Lung (tissue), 12 donors: ENCODE results near the gene NECAB3. TPM values are rescaled to one million over a fixed set of nuclear protein-coding genes. Genes with fewer than 3 reads are reported as not detected.

ENCODE experiments used
- ATAC-seq: fragments of 200-7000 bp; cut with Tn5 transposase; one replicate; pipeline ENCODE4 v1.9.1; 2020; ENCODE audit warnings: moderate number of reproducible peaks; ENCODE audit not compliant: insufficient read depth, low FRiP score
- DNase-seq, 3 donors: peaks; one replicate each; pipeline ENCODE4 v3.0.0-alpha.2; 2013 to 2017
- H3K27ac ChIP-seq, 2 donors: one replicate each; pipeline ENCODE4 v1.5.1; 2013; ENCODE audit warnings: mild to moderate bottlenecking in 2 of 2, moderate library complexity in 2 of 2, control low read depth in 1 of 2, inconsistent platforms in 1 of 2, low read depth in 1 of 2, low read length in 1 of 2
- H3K27me3 ChIP-seq, 3 donors: one replicate each; pipeline ENCODE4 v1.5.1; 2013; ENCODE audit warnings: low read length in 2 of 3; ENCODE audit not compliant: control insufficient read depth in 3 of 3, insufficient read depth in 3 of 3
- H3K36me3 ChIP-seq, 4 donors: one replicate each; pipeline ENCODE4 v1.5.1; 2013; ENCODE audit warnings: low read length in 4 of 4, mild to moderate bottlenecking in 1 of 4, moderate library complexity in 1 of 4; ENCODE audit not compliant: control insufficient read depth in 4 of 4, insufficient read depth in 4 of 4
- H3K4me1 ChIP-seq, 5 donors: one replicate each; pipeline ENCODE4 v1.5.1; 2013; ENCODE audit warnings: low read length in 5 of 5, mild to moderate bottlenecking in 2 of 5, moderate library complexity in 1 of 5; ENCODE audit not compliant: control insufficient read depth in 5 of 5, insufficient read depth in 5 of 5
- H3K4me3 ChIP-seq: one replicate; pipeline ENCODE4 v1.5.1; 2013; ENCODE audit warnings: mild to moderate bottlenecking, control low read depth, moderate library complexity
- H3K9ac ChIP-seq, 2 donors: one replicate each; pipeline ENCODE4 v1.5.1; 2013; ENCODE audit warnings: low read length in 2 of 2, control low read depth in 1 of 2; ENCODE audit not compliant: insufficient read depth in 1 of 2
- H3K9me3 ChIP-seq, 4 donors: one replicate each; pipeline ENCODE4 v1.5.1; 2013; ENCODE audit warnings: low read length in 3 of 4, mild to moderate bottlenecking in 1 of 4, moderate library complexity in 1 of 4; ENCODE audit not compliant: control insufficient read depth in 4 of 4, insufficient read depth in 3 of 4
- WGBS, 2 donors: extraction: QIAGEN DNeasy Blood & Tissue Kit; methylation state at CpG; one replicate each; pipeline ENCODE4 v1.1.7; 2013; 5-methylcytosine and 5-hydroxymethylcytosine counted together
- polyA plus RNA-seq, 2 donors: library from polyadenylated mRNA; stranded (reverse); fragments of 200-250 nt; gene quantifications; one replicate each; pipeline ENCODE4 v1.2.1, GENCODE V29; 2013
- total RNA-seq, 2 donors: library from RNA; depleted of rRNA in 1 of 2; stranded (reverse); fragments of >200 nt in 1 of 2; gene quantifications; one replicate each; pipeline ENCODE4 v1.2.1, GENCODE V29; 2014 to 2021
- TF ChIP-seq, protein P1 (sequence below): IDR thresholded peaks from 2 replicates; pipeline ENCODE4 v1.5.1; 2012; ENCODE audit warnings: mild to moderate bottlenecking; ENCODE audit errors: control extremely low read depth, extremely low read depth
- donor health status: control.
- donor health status: control.
- donor health status: Bipolar disorder and iron deficiency.
- donor health status: healthy.
- donor health status: DM: yes; HTN: yes; CAD: no.

NECAB3 gene
- total and polyA plus RNA-seq, 4 donors: 21.2 to 127 (median 72.2) TPM

DNA sequence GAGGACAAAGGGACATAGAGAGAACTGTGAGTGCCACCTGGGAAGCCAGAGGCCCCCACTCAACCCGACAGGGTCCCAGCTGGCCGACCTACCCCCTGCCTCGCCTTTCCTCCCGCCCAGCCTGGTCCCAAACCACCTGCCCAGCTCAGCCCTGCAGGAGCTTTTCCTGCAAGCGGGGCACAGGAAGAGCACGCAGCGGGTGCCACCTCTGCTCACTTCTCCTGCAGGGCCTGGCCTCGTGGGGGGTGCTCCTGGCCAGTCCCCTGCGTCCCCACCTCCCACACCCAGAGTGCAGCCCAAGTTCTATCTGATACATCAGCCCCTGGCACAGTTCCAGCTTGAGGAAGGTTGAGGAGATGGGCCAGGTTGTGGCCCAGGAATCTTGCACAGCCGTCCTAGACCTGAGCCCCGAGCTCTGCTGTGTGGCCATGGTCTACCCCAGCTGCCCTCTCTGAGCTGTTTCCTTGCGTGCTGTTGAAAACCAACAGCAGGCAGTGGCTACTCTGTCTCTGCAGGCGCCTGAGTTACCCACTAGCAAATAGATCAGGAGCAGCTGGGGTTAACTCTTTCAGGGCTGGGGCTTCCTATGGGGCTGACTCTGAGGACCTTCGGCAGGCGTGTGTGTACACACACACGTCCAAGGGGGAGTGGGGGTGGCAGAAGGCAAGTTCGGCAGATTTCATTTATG is 1.7 kb downstream of the NECAB3 start:
- Histone ChIP-seq H3K27ac (no peak overlapping the region), H3K27me3 (no peaks in the 10 kb centered on the region), H3K4me3 (peak overlapping the region; percentile 5), H3K4me1 (peaks cover 0 to 46% (median 18%) of the 10 kb centered on the region in 5 donors), H3K36me3 (peaks cover 0 to 6% (median 4%) of the 10 kb centered on the region in 4 donors), H3K9ac (no peak overlapping the region), H3K9me3 (no peaks in the 10 kb centered on the region)
- DNase-seq: peak; percentile 50 to 60 (median 52)
- TF ChIP-seq, protein P1, sequence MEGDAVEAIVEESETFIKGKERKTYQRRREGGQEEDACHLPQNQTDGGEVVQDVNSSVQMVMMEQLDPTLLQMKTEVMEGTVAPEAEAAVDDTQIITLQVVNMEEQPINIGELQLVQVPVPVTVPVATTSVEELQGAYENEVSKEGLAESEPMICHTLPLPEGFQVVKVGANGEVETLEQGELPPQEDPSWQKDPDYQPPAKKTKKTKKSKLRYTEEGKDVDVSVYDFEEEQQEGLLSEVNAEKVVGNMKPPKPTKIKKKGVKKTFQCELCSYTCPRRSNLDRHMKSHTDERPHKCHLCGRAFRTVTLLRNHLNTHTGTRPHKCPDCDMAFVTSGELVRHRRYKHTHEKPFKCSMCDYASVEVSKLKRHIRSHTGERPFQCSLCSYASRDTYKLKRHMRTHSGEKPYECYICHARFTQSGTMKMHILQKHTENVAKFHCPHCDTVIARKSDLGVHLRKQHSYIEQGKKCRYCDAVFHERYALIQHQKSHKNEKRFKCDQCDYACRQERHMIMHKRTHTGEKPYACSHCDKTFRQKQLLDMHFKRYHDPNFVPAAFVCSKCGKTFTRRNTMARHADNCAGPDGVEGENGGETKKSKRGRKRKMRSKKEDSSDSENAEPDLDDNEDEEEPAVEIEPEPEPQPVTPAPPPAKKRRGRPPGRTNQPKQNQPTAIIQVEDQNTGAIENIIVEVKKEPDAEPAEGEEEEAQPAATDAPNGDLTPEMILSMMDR: no peak
- ATAC-seq: no peak
- WGBS, 2 donors: 61 to 62% methylated on average over 17 of the region's 17 CpGs

DNA sequence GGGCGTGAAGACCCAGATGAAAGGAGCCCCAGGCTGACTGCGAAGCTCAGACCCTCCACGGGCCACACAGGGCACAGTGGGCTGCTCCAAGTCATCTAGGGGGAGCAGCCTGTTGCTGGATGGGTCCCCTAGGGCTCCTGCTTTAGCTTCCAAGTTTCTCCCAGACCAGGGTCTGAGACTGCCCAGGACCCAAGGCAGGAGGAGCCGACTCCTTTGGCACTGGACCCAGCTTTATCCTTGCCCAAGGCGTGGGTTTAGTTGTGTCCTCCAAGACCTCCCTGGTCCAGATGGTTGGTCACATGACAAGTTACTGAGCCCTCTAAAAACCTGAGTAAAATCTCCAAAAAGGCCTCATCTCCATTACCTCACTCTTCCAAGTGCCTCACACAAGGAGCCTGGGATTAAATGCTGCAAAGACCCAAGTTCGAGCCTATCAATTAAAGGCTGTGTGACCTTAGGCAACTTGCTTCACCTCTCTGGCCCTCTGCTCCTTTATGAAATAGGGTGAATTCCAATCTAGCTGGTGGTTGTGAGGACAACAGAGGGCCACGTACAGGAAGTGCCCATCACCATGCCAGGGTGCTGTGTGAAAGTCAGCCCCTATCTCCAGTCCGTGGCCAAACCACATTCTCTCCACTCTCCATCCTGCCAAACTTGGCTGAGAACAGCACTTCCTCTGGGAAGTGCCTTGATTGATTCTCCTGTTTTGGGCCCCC is 2.5 kb downstream of the NECAB3 start:
- TF ChIP-seq, protein P1: no peak
- Histone ChIP-seq H3K36me3 (peaks cover 0 to 6% (median 4%) of the 10 kb centered on the region in 4 donors), H3K27me3 (no peaks in the 10 kb centered on the region), H3K9ac (no peak overlapping the region), H3K27ac (no peak overlapping the region), H3K4me3 (no peak overlapping the region), H3K9me3 (no peaks in the 10 kb centered on the region), H3K4me1 (peaks cover 0 to 54% (median 23%) of the 10 kb centered on the region in 5 donors)
- 78 to 82% methylated on average over 8 of the region's 8 CpGs for WGBS, 2 donors
- no peak for DNase-seq
- no peak for ATAC-seq

DNA sequence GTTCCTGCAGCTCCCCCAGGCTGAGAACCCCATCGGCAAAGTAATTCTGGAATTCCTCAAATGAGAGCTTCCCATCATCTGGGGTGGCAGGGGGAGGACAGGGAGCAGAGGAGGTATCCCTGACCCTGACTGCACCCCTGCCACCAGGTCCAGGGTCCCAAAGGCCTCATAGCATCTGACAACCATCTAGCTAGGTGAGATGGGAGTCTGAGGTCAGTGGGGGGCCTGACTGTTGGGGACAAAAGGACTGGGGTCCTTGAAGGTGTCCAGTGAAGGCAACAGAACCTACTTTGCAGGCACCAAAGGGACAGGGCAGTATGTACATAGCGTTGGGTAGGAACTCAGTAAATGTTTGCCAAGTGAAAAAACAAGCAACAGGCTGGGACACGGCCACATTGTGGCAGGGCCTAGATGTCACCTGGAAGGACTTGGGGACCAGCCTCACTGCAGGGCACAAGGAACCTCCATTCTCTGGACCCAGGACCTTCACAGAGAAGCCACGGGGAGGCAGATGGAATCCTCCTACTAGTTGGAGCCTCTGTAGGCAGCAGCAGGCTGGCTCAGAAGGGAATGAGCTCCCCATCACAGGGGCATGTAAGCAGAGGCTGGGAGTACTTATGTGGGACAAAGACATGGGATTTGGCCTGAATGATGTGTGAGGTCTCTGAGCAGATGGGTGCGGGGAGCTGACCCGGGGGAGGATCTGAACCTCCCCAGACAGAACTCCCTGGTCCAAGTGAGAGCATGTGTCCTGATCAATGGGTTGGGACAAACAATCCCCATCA is 3.3 kb downstream of the NECAB3 start:
- Histone ChIP-seq H3K27me3 (no peaks in the 10 kb centered on the region), H3K9me3 (no peaks in the 10 kb centered on the region), H3K27ac (no peak overlapping the region), H3K9ac (no peak overlapping the region), H3K36me3 (peaks cover 0 to 6% (median 4%) of the 10 kb centered on the region in 4 donors), H3K4me1 (peaks cover 0 to 56% (median 23%) of the 10 kb centered on the region in 5 donors), H3K4me3 (no peak overlapping the region)
- no peak for DNase-seq
- ATAC-seq: no peak
- WGBS, 2 donors: 86 to 95% methylated on average over 6 of the region's 6 CpGs
- TF ChIP-seq, protein P1: no peak
